CD8-positive, alpha-beta memory T cell (primary cell): ENCODE data around the gene DPY19L3. TPM values are rescaled to one million over a fixed set of nuclear protein-coding genes. Genes with fewer than 3 reads are reported as not detected.
"Not testable (repeated sequence)": the region's sequence is repeated elsewhere in the genome, so short reads cannot be mapped to it uniquely, and the experiment has no call there.

ENCODE experiments used
- CTCF ChIA-PET: fragments of 350-600 bp; sonication (Branson Sonifier 250); formaldehyde crosslinking; loops from one replicate; lab custom pipeline; 2021; ENCODE audit warnings: antibody characterized with exemption; lab: Charles Lee
- POLR2A ChIA-PET: fragments of 350-600 bp; sonication (Branson Sonifier 250); formaldehyde crosslinking; loops from one replicate; lab custom pipeline; 2021; ENCODE audit warnings: antibody characterized with exemption; lab: Charles Lee
- DNase-seq, 5 donors: peaks; one replicate each; pipeline versions ENCODE4 v3.0.0 to v3.0.0-alpha.2; 2020 to 2022; ENCODE audit warnings: mixed read lengths in 1 of 5
- H3K27ac ChIP-seq: one replicate; pipeline ENCODE4 v1.7.0; 2013; ENCODE audit warnings: low read depth, mild to moderate bottlenecking, low read length, moderate library complexity
- H3K27me3 ChIP-seq: 2 replicates; pipeline ENCODE4 v1.7.0; 2013; ENCODE audit warnings: low read length, mild to moderate bottlenecking; ENCODE audit not compliant: insufficient read depth, poor library complexity, severe bottlenecking
- H3K36me3 ChIP-seq: 2 replicates; pipeline ENCODE4 v1.7.0; 2013; ENCODE audit warnings: mild to moderate bottlenecking, low read length, moderate library complexity; ENCODE audit not compliant: insufficient read depth
- H3K4me1 ChIP-seq: 2 replicates; pipeline ENCODE4 v1.7.0; 2013; ENCODE audit warnings: mild to moderate bottlenecking, low read length, moderate library complexity; ENCODE audit not compliant: insufficient read depth
- H3K4me3 ChIP-seq: 2 replicates; pipeline ENCODE4 v1.7.0; 2013; ENCODE audit warnings: mild to moderate bottlenecking, low read length
- H3K9me3 ChIP-seq: 2 replicates; pipeline ENCODE4 v1.7.0; 2013; ENCODE audit warnings: mild to moderate bottlenecking, low read length
- H3K27ac Mint-ChIP-seq, 8 donors: one replicate each; pipeline ENCODE4 v1.8.0; 2020 to 2021; ENCODE audit warnings: mixed read lengths in 8 of 8, mild to moderate bottlenecking in 6 of 8, inconsistent platforms in 3 of 8, moderate library complexity in 3 of 8
- H3K27me3 Mint-ChIP-seq, 2 donors: one replicate each; pipeline ENCODE4 v1.8.0; 2020 to 2021; ENCODE audit warnings: mixed read lengths in 2 of 2, mild to moderate bottlenecking in 1 of 2, moderate library complexity in 1 of 2
- H3K36me3 Mint-ChIP-seq, 3 donors: one replicate each; pipeline ENCODE4 v1.8.0; 2020 to 2021; ENCODE audit warnings: mixed read lengths in 3 of 3, inconsistent platforms in 1 of 3, mild to moderate bottlenecking in 1 of 3
- H3K4me1 Mint-ChIP-seq, 3 donors: one replicate each; pipeline ENCODE4 v1.8.0; 2020 to 2021; ENCODE audit warnings: mixed read lengths in 3 of 3, inconsistent platforms in 1 of 3, mild to moderate bottlenecking in 1 of 3
- H3K4me3 Mint-ChIP-seq, 7 donors: one replicate each; pipeline ENCODE4 v1.8.0; 2020 to 2021; ENCODE audit warnings: mixed read lengths in 7 of 7, mild to moderate bottlenecking in 6 of 7, moderate library complexity in 4 of 7, inconsistent platforms in 2 of 7
- H3K9me3 Mint-ChIP-seq, 5 donors: one replicate each; pipeline ENCODE4 v1.8.0; 2020 to 2022; ENCODE audit warnings: mixed read lengths in 5 of 5, mild to moderate bottlenecking in 3 of 5, moderate library complexity in 2 of 5, inconsistent platforms in 1 of 5
- polyA plus RNA-seq: library from polyadenylated mRNA; unstranded; fragments of 300-500 nt; fragmentation: Illumina TruSeq; gene quantifications from one replicate; pipeline ENCODE4 v1.2.3, GENCODE V29; 2021
- total RNA-seq, 2 experiments: library from RNA; stranded (reverse); gene quantifications; one replicate each; pipeline ENCODE4 v1.2.3, GENCODE V29; 2021

The DPY19L3 gene
- total and polyA plus RNA-seq, 3 experiments from 2014 or later = 2.7 to 25.0 (median 21.6) TPM

DNA sequence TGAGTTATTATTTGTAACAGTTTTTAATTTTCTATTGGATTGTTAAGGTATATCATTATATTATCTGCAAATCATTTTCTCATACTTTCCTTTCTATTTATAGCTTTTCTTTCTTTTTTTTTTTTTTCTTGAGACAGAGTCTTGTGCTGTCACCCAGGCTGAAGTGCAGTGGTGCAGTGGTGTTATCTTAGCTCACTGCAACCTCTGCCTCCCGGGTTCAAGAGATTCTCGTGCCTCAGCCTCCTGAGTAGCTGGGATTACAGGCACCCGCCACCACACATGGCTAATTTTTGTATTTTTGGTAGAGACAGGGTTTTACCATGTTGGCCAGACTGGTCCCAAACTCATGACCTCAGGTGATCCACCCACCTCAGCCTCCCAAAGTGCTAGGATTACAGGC lies 31.2 kb upstream of the DPY19L3 start:
- H3K4me3 ChIP-seq, H3K27me3 Mint-ChIP-seq, DNase-seq, H3K4me3 Mint-ChIP-seq, CTCF ChIA-PET, H3K9me3 Mint-ChIP-seq, H3K9me3 ChIP-seq, POLR2A ChIA-PET, H3K27me3 ChIP-seq, H3K4me1 ChIP-seq: not testable (repeated sequence)
- Histone ChIP-seq H3K27ac (peak overlapping the region; percentile 30), H3K36me3 (peaks cover 39% of the 10 kb centered on the region)
- Mint-ChIP-seq H3K36me3 (peaks cover 18 to 79% (median 34%) of the 10 kb centered on the region in 3 donors), H3K4me1 (peaks cover 10 to 31% (median 24%) of the 10 kb centered on the region in 3 donors), H3K27ac (peak overlapping the region in 1 of 8 donors; percentile 66)

DNA sequence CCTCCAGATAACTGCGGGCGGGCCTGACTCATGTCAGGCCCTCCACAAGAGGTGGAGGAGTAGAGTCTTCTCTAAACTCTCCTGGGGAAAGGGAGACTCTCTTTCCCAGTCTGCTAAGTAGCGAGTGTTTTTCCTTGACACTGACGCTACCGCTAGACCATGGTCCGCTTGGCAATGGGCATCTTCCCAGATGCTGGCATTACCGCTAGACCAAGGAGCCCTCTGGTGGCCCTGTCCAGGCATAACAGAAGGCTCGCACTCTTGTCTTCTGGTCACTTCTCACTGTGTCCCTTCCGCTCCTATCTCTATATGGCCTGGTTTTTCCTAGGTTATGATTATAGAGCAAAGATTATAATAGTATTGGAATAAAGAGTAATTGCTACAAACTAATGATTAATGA lies 28.5 kb upstream of the DPY19L3 start:
- H3K27me3 Mint-ChIP-seq, H3K4me3 ChIP-seq, H3K4me3 Mint-ChIP-seq, POLR2A ChIA-PET, DNase-seq, H3K27ac ChIP-seq, H3K27ac Mint-ChIP-seq, H3K9me3 ChIP-seq, H3K4me1 ChIP-seq, CTCF ChIA-PET, H3K27me3 ChIP-seq, H3K9me3 Mint-ChIP-seq: not testable (repeated sequence)
- H3K36me3 ChIP-seq = peaks cover 31% of the 10 kb centered on the region
- peaks cover 5 to 15% (median 10%) of the 10 kb centered on the region in 3 donors for H3K4me1 Mint-ChIP-seq
- H3K36me3 Mint-ChIP-seq = peaks cover 9 to 77% (median 24%) of the 10 kb centered on the region in 3 donors

DNA sequence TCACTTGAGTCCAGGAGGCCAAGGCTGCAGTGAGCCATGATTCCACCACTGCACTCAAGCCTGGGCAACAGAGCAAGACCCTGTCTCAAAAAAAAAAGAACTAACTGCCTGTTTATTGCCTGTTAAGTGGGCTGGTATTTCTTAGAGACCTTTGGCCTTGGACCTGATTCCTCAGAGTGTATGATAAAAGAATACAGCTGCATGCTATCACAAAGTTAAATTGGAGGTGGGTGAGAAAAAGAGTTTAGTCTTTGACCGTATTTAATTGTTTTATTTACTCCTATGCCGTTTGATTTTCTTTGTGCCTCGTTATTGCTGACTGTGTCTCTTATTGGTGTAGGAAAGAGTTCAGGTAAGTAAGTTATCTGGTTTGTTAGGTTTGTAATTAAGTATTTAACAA lies 25.3 kb upstream of the DPY19L3 start:
- Mint-ChIP-seq H3K4me1 (peaks cover 0 to 5% (median 0%) of the 10 kb centered on the region in 3 donors), H3K4me3 (no peak overlapping the region), H3K9me3 (no peaks in the 10 kb centered on the region), H3K27me3 (no peaks in the 10 kb centered on the region), H3K27ac (peak overlapping the region in 1 of 8 donors; percentile 66), H3K36me3 (peaks cover 7 to 71% (median 26%) of the 10 kb centered on the region in 3 donors)
- no peaks in the 10 kb centered on the region for H3K9me3 ChIP-seq
- H3K36me3 ChIP-seq = peaks cover 24% of the 10 kb centered on the region
- no peak for DNase-seq
- ChIA-PET CTCF (no interaction called here), POLR2A (no interaction called here)
- no peaks in the 10 kb centered on the region for H3K4me1 ChIP-seq
- no peak overlapping the region for H3K4me3 ChIP-seq
- H3K27me3 ChIP-seq = no peaks in the 10 kb centered on the region
- H3K27ac ChIP-seq = no peak overlapping the region

GRCh38 chr19:32387701-32388392 lies 17.7 kb upstream of the DPY19L3 start:
- no peaks in the 10 kb centered on the region for H3K9me3 Mint-ChIP-seq
- peaks cover 0 to 23% (median 8%) of the 10 kb centered on the region in 3 donors for H3K36me3 Mint-ChIP-seq
- CTCF ChIA-PET = no interaction called here
- H3K4me1 Mint-ChIP-seq = peaks cover 0 to 1% (median 0%) of the 10 kb centered on the region in 3 donors
- DNase-seq = no peak
- H3K27me3 Mint-ChIP-seq = no peaks in the 10 kb centered on the region
- Histone ChIP-seq H3K36me3 (peaks cover 9% of the 10 kb centered on the region), H3K4me3 (no peak overlapping the region), H3K27ac (no peak overlapping the region), H3K4me1 (no peaks in the 10 kb centered on the region), H3K27me3 (no peaks in the 10 kb centered on the region), H3K9me3 (no peaks in the 10 kb centered on the region)
- H3K27ac Mint-ChIP-seq = peak overlapping the region in 3 of 8 donors; percentile 37 to 52 (median 38)
- POLR2A ChIA-PET = no interaction called here
- H3K4me3 Mint-ChIP-seq = no peak overlapping the region

DNA sequence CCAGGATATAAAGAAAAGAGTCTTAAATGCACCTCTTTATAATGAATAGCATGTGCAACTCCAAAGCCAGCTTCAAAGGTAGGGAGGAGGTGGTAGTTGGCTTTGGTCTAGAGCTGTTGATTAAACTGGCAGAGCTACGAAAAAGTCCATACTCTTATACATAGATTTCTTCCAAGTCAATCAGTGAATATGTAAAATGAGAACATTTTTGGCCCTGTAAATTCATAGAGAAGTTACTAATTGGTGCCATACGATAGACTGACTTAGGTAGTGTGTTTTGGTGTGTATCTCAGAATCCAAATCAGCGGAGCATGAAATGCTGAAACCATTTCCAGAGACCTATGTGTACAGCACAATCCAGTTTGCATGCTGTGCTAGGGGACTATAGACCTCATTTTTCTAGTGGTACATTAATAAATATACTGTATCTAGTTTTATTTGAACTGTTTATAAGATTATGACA lies 17.1 kb upstream of the DPY19L3 start:
- no peaks in the 10 kb centered on the region for H3K27me3 Mint-ChIP-seq
- no peaks in the 10 kb centered on the region for H3K4me1 Mint-ChIP-seq
- H3K9me3 ChIP-seq = no peaks in the 10 kb centered on the region
- H3K9me3 Mint-ChIP-seq = no peaks in the 10 kb centered on the region
- ChIA-PET CTCF (no interaction called here), POLR2A (no interaction called here)
- peak overlapping the region in 3 of 8 donors; percentile 37 to 52 (median 38) for H3K27ac Mint-ChIP-seq
- no peak overlapping the region for H3K4me3 ChIP-seq
- H3K27me3 ChIP-seq = no peaks in the 10 kb centered on the region
- H3K27ac ChIP-seq = no peak overlapping the region
- H3K4me3 Mint-ChIP-seq = no peak overlapping the region
- no peak for DNase-seq
- peaks cover 0 to 18% (median 5%) of the 10 kb centered on the region in 3 donors for H3K36me3 Mint-ChIP-seq
- H3K4me1 ChIP-seq = no peaks in the 10 kb centered on the region
- peaks cover 6% of the 10 kb centered on the region for H3K36me3 ChIP-seq

DNA sequence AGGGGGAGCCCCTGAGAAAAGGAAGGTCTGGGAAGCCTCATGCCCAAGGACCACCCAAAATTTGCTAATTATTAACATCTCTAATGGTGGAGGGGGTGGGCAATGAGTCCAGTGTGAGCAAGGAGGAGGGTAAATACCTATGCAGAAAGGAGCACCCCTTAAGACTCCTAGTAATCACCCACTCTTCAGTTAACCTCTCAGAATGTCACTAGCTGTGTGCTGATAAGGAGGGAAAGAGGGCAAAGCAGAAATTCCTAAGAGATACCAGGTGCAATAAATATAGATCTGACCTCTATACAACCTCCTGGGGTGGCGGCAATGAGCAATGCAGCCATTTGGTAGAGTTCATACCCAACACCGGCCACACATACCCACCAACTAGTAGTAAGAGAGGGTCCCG lies 12.7 kb upstream of the DPY19L3 start:
- ChIA-PET POLR2A (no interaction called here), CTCF (no interaction called here)
- no peaks in the 10 kb centered on the region for H3K36me3 ChIP-seq
- H3K27me3 ChIP-seq = no peaks in the 10 kb centered on the region
- no peaks in the 10 kb centered on the region for H3K4me1 ChIP-seq
- Mint-ChIP-seq H3K36me3 (peaks cover 0 to 10% (median 5%) of the 10 kb centered on the region in 3 donors), H3K9me3 (no peaks in the 10 kb centered on the region), H3K4me3 (no peak overlapping the region), H3K27ac (peak overlapping the region in 1 of 8 donors; percentile 10), H3K27me3 (no peaks in the 10 kb centered on the region), H3K4me1 (no peaks in the 10 kb centered on the region)
- no peak overlapping the region for H3K4me3 ChIP-seq
- no peaks in the 10 kb centered on the region for H3K9me3 ChIP-seq
- no peak for DNase-seq
- no peak overlapping the region for H3K27ac ChIP-seq

DNA sequence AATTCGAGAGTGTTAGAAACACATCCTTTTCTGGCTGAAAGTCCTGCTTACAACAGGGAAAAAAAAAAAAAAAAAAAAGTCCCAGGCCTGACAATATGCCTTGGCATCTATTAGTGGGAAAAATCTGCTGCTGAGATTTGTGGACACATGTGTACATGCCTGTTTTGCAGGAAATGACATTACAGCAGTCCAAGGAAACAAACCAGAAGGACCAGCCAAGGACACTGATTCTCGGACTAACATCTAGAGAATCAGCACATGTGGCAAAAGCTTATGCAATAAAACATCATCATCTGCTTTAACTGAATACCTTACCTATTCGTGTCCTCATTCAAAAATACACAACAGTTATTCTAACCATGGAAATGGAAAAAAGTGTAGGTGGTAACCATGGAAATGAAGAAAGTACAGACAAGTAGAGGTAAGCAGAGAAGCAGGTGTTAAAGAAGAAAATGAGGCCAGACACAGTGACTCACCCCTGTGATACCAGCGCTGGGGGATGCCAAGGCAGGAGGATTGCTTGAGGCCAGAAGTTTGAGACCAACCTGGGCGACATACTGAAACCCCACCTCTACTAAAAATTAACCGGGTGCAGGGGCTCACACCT lies 9.4 kb upstream of the DPY19L3 start:
- Histone ChIP-seq H3K27me3 (no peaks in the 10 kb centered on the region), H3K36me3 (no peaks in the 10 kb centered on the region), H3K4me3 (no peak overlapping the region), H3K4me1 (no peaks in the 10 kb centered on the region), H3K27ac (no peak overlapping the region), H3K9me3 (no peaks in the 10 kb centered on the region)
- ChIA-PET CTCF (no interaction called here), POLR2A (no interaction called here)
- Mint-ChIP-seq H3K27me3 (no peaks in the 10 kb centered on the region), H3K9me3 (no peaks in the 10 kb centered on the region), H3K4me3 (no peak overlapping the region), H3K27ac (no peak overlapping the region), H3K4me1 (no peaks in the 10 kb centered on the region), H3K36me3 (peaks cover 0 to 8% (median 5%) of the 10 kb centered on the region in 3 donors)
- no peak for DNase-seq

DNA sequence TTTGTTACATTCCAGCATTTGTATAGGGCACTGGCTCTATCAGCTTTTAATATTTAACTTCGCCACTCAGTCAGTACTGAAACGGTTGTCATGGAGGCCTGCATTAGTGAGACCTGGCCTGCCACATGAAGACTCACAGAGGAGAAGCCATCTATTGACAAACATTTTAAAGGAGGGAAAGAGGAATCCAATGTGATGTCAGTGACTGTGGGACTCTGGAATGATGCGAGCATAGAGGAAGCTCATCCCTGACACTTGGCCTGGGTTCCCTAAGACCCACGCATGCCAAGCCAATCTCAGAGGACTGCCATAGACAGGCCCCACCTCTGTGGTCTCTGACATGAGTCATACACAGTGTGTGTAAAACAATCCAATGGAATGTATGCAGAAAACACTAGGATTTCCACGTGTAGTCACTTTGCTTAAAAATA lies 7.9 kb upstream of the DPY19L3 start:
- Mint-ChIP-seq H3K27ac (peak overlapping the region in 1 of 8 donors; percentile 12), H3K4me1 (peaks cover 0 to 3% (median 0%) of the 10 kb centered on the region in 3 donors), H3K9me3 (no peaks in the 10 kb centered on the region), H3K27me3 (no peaks in the 10 kb centered on the region), H3K4me3 (no peak overlapping the region), H3K36me3 (peaks cover 2 to 8% (median 5%) of the 10 kb centered on the region in 3 donors)
- CTCF ChIA-PET = no interaction called here
- Histone ChIP-seq H3K36me3 (no peaks in the 10 kb centered on the region), H3K27me3 (no peaks in the 10 kb centered on the region), H3K9me3 (no peaks in the 10 kb centered on the region), H3K27ac (no peak overlapping the region), H3K4me3 (no peak overlapping the region), H3K4me1 (no peaks in the 10 kb centered on the region)
- POLR2A ChIA-PET = no interaction called here
- no peak for DNase-seq
